C4-2B (cell line): ENCODE data around the gene PKD1L1.

ENCODE experiments used
- CTCF ChIP-seq: fragments of 450-650 bp; conservative IDR thresholded peaks from 2 replicates; pipeline ENCODE4 v1.5.1; 2017; ENCODE audit warnings: mild to moderate bottlenecking
- ZFX ChIP-seq: fragments of 450-650 bp; IDR thresholded peaks from 2 replicates; pipeline ENCODE4 v1.6.1; 2017

GRCh38 chr7:47782792-47783191, 165.5 kb downstream of the PKD1L1 start:
- no peak for TF ChIP-seq CTCF
- no peak for TF ChIP-seq ZFX
